Uterus (tissue), 4 donors: ENCODE measurements around the gene TMEM235. TPM values are rescaled to one million over a fixed set of nuclear protein-coding genes. Genes with fewer than 3 reads are reported as not detected.
A peak's percentile ranks its signal among the peaks of the same experiment; 100 is the strongest.

Experiments
- DNase-seq, 2 donors: peaks; one replicate each; pipeline ENCODE4 v3.0.0-alpha.2; 2019 to 2020
- H3K27ac ChIP-seq, 2 donors: fragments of 200-600 bp; sonication (generic); 1 replicate in 1 of 2; 2 replicates in 1 of 2; pipeline ENCODE4 v1.5.1; 2016 to 2018
- H3K27me3 ChIP-seq, 2 donors: fragments of 200-600 bp; sonication (generic); one replicate each; pipeline ENCODE4 v1.5.1; 2018 to 2019; ENCODE audit warnings: control low read depth in 1 of 2
- H3K36me3 ChIP-seq, 2 donors: fragments of 200-600 bp; sonication (generic); one replicate each; pipeline ENCODE4 v1.5.1; 2019; ENCODE audit warnings: control low read depth in 1 of 2
- H3K4me1 ChIP-seq, 2 donors: fragments of 200-600 bp; sonication (generic); one replicate each; pipeline ENCODE4 v1.5.1; 2018 to 2019; ENCODE audit warnings: control low read depth in 1 of 2
- H3K4me3 ChIP-seq, 2 donors: fragments of 200-600 bp; sonication (generic); 1 replicate in 1 of 2; 2 replicates in 1 of 2; pipeline ENCODE4 v1.5.1; 2018 to 2019; ENCODE audit warnings: mild to moderate bottlenecking in 1 of 2
- H3K9me3 ChIP-seq, 2 donors: fragments of 200-600 bp; sonication (generic); one replicate each; pipeline ENCODE4 v1.5.1; 2019; ENCODE audit warnings: control low read depth in 1 of 2
- CTCF ChIP-seq, 4 experiments: fragments of 200-600 bp in 2 of 4; fragments of 450-650 bp in 2 of 4; sonication (generic) in 2 of 4; IDR thresholded peaks; one replicate each; pipeline ENCODE4 v1.5.1; 2016 to 2019; ENCODE audit warnings: antibody characterized with exemption in 4 of 4, mild to moderate bottlenecking in 2 of 4, moderate library complexity in 1 of 4
- POLR2A ChIP-seq, 2 donors: fragments of 450-650 bp; IDR thresholded peaks; one replicate each; pipeline ENCODE4 v1.6.1; 2016; ENCODE audit warnings: antibody characterized with exemption in 2 of 2, mild to moderate bottlenecking in 1 of 2, moderate library complexity in 1 of 2
- intact Hi-C: fragments of 100-400 bp; cut with DNase I; formaldehyde crosslinking; loops from one replicate; pipeline ENCODE4 v1.15.1; 2023; ENCODE audit warnings: low total_unique reads
- total RNA-seq, 4 donors: library from RNA; depleted of rRNA in 3 of 4; stranded (reverse); fragments of >200 nt in 3 of 4; gene quantifications; one replicate each; pipeline versions ENCODE4 v1.1.0 to v1.2.4, GENCODE V29; 2014 to 2023
- donor health status: DM: yes; HTN: yes; CAD: no.

TMEM235 gene
- total RNA-seq, 4 donors from 2014 or later: not detected

GRCh38 chr17:78248051-78248914, 16.9 kb downstream of the TMEM235 start:
- Histone ChIP-seq H3K27ac (peak overlapping the region in 1 of 2 donors; percentile 1), H3K27me3 (no peaks in the 10 kb centered on the region), H3K36me3 (no peaks in the 10 kb centered on the region), H3K4me3 (no peak overlapping the region), H3K4me1 (no peaks in the 10 kb centered on the region), H3K9me3 (no peaks in the 10 kb centered on the region)
- TF ChIP-seq POLR2A (IDR thresholded peaks at IDR 0.05): no peak
- intact Hi-C loops: no loop called here
- no peak for DNase-seq

GRCh38 chr17:78249074-78249817, 17.8 kb downstream of the TMEM235 start:
- no peaks in the 10 kb centered on the region for H3K36me3 ChIP-seq
- TF ChIP-seq CTCF (IDR thresholded peaks at IDR 0.05) (no peak), POLR2A (IDR thresholded peaks at IDR 0.05) (no peak)
- H3K4me1 ChIP-seq: no peaks in the 10 kb centered on the region
- H3K9me3 ChIP-seq: no peaks in the 10 kb centered on the region
- intact Hi-C loops: no loop called here
- H3K27me3 ChIP-seq: no peaks in the 10 kb centered on the region
- H3K27ac ChIP-seq: no peak overlapping the region
- no peak for DNase-seq
- no peak overlapping the region for H3K4me3 ChIP-seq

- Histone ChIP-seq H3K36me3 (no peaks in the 10 kb centered on the region), H3K9me3 (no peaks in the 10 kb centered on the region), H3K27ac (no peak overlapping the region), H3K4me1 (no peaks in the 10 kb centered on the region), H3K27me3 (no peaks in the 10 kb centered on the region), H3K4me3 (no peak overlapping the region)
- DNase-seq: no peak
- intact Hi-C loops: loop anchor here (10.0 kb wide), 1 partner anchor 175 kb away; no protein-coding TSS in a partner anchor
- TF ChIP-seq CTCF (IDR thresholded peaks at IDR 0.05) (no peak), POLR2A (IDR thresholded peaks at IDR 0.05) (no peak)
Measured at GRCh38 chr17:78249818-78250806, 18.7 kb downstream of the TMEM235 start.

DNA sequence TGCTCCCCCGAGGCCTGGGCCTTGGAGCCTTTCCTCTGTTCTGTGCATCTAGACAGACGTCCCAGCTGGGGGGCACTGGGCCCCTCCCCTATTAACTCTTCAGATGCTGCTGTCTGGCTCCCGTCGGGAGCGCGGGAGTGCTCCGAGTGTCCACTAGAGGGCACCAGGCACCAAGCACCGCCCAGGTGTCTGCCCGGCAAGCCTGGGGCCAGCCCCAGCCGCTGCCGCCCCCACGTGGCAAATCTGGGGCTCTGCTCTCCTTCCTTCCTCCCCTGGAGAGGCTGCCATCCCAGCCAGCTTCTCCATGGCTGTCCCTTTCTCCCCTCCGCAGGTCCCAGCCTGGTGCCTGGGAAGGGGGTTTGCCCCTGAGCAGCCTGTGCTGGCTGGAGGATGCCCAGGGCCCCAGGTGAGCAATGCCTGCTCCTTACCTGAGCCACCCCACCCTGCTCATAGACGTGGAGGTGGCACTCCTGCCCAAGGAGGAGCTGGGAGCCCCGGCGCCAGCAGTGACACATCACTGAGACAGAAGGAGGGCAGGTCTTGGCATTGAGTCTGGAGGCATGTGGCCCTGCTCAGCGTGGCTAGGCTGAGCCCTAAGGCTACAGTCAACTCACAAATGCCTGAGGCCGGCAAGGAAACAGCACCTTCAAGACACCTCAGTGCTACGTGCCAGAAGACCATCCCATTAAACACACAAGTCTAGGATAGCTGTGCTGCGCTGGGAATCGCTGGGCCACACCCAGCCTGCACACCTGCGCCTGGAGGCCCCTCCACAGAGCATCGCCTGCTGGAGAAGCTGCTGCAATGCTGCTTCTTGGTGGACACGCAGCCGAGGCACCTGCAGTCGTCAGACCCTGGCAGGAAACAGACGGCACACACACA, 19.7 kb downstream of the TMEM235 start:
- Histone ChIP-seq H3K9me3 (no peaks in the 10 kb centered on the region), H3K4me3 (no peak overlapping the region), H3K27me3 (no peaks in the 10 kb centered on the region), H3K4me1 (no peaks in the 10 kb centered on the region), H3K27ac (no peak overlapping the region), H3K36me3 (no peaks in the 10 kb centered on the region)
- TF ChIP-seq POLR2A (IDR thresholded peaks at IDR 0.05) (peak in 1 of 2 donors; percentile 23), CTCF (IDR thresholded peaks at IDR 0.05) (peak; percentile 99)
- peak; percentile 72 to 83 for DNase-seq
- intact Hi-C loops: loop anchor here (10.0 kb wide), 1 partner anchor 174 kb away; no protein-coding TSS in a partner anchor
